Measurements from ENCODE around the gene ZNF816.

DNA sequence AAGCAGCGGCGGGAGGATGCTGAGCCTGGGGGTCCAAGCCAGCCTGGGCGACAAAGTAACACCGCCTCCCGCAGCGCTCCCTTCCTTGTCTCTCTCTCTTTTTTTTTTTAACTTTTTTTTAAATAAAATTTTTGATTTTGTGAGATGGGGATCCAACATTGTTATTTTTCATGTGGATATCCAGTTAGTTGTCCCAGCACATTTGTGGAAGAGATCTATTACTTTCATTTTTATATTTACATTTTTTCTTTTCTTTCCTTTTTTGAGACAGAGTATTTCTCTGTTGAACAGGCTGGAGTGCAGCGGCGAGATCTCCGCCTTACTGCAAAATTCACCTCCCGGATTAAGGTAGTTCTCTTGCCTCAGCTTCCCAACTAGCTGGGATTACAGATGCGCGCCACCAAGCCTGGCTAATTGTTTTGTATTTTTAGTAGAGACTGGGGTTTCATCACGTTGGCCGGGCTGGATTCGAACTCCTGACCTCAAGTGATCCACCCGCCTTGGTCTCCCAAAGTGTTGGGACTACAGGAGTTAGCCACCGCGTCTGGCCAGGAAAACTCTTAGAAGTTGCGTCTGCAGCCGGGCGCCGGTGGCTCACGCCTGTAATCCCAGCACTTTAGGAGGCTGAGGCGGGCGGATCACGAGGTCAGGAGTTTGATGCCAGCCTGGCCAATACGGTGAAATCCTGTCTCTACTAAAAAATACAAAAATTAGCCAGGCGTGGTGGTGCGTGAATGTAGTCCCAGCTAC, 19.4 kb downstream of the ZNF816 start:
- TF ChIP-seq PATZ1 (CRISPR knock-in tag; IDR thresholded peaks at IDR 0.05; ENCODE audit: borderline replicate concordance) (no peak), RARB (CRISPR knock-in tag; IDR thresholded peaks at IDR 0.05) (no peak)
